SHP77 (cell line): ENCODE data around the gene PJVK.
"Not testable (repeated sequence)": the region's sequence is repeated elsewhere in the genome, so short reads cannot be mapped to it uniquely, and the experiment has no call there.

Source experiments
- DNase-seq, 2 experiments: peaks; one replicate each; lab custom pipeline; 2025; lab: John Stamatoyannopoulos, UW

PJVK gene

DNA sequence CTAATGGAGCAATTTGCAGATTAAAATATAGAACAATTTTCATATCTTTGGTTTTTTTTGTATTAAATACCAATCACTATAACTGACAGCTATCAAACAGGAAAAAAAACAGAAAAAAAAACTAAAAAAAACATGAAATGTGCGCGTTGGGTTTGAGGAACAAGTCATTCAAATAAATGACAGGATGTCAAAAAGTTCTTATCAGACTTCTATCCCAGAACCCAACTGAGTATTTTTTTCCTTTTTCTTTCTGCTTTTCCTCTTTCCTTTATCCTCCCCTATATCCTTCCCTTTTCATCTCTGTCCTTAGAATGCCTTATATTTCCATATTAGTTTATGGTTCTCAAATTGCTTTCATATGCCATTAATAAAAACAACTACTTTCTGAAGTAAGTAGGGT, 14.5 kb upstream of the PJVK start:
- DNase-seq: no peak

DNA sequence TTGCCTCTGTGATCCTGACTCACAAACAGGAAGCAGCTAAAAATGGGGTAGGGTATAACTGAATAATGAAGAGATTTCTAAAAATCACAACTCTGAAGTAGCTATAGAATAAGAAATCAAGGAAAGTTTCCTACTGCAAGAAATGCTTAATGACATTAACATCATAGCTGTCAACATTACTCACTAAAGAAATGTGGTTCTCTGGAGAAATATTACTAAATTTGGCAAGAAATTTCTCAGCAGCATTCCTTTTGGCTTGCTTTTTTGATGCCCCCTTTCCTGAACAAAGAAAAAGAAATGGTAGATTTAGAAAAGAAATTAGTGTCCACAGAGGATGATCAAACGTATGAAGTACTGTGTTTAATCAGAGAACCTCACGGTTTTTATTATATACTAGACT, 9.8 kb upstream of the PJVK start:
- no peak for DNase-seq

DNA sequence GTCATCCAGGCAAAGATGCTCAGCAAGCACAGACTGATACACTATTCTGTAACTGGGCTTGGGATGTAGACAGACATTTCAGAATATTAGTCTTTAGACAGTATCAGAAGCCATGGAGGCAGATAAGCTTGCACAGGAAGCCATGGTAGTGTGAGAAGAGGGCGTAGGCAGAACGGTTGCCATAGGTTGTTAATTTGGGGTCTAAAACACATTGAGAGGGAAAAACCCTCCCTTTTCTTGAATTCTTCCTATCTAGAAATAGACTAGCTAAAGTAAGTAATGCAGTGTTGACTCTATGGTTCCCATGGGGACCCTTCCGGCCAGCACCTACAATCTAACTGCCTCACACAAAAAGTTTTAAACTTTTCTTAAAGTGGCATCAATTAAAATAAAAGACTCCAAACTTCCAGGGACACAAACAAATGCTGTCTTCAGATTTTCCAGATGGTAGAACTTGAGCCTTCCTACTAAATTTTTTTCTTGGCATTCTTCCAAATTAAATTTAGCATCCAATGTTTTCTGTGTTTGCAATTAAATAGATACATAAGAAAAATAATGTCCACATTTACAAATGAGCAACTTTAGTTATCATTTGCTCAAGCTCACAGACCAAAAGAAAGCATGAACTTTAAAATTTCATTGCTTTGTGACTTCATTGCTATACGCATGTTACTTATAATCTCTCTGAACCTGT, 2.1 kb upstream of the PJVK start:
- DNase-seq: no peak

DNA sequence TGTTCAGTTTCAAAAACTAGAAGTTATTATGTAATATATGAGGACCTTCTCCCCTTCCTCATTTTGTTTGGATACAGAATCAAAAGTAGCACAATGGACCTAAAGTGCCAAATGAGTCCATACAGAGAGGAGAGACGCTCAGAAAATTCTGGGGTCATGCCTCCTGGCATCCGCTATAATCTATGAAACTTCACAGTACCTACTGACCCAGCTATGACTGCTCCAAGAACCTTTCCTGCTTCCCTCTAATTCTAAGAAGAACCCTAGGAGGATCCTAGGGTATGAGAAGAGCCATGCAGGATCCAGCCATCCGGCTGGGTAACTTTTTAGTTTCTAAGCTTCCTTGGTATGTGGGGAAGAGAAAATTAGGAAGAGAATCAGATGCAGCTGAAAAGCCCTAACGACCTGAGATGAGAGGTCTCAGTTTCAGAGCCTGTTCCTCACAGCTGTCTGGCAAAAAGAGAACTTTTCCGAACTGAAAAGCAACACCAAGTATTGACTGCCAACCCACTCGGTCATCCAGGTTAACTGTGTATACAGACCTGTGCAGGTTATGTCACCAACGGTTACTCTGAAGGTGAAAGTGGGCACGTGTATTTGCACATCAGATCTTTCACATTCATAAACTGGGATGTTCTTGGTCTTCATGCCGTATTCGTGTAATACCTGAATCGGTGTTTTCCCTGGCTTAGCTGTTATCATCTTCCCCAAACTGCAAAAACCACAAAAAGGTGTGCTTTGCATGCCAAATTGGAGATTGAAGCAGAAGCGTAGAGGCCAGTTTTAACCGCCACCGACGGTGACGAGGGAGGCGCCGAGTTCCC, 1.3 kb upstream of the PJVK start:
- DNase-seq: no peak

DNA sequence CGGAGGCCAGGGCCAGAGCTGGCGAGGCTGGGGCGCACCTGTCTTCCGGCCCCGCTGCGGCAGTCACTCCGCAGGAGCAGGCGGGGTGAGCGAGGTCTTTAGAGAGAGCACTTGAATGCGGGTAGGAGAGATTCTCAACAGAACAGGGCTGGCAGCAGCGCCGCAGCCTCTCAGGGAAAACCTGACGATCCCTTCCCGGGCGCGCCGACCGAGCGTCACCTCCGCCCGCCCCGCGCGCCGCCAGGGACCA, 729 bp upstream of the PJVK start:
- peak in 1 of 2 experiments; percentile 63 for DNase-seq

DNA sequence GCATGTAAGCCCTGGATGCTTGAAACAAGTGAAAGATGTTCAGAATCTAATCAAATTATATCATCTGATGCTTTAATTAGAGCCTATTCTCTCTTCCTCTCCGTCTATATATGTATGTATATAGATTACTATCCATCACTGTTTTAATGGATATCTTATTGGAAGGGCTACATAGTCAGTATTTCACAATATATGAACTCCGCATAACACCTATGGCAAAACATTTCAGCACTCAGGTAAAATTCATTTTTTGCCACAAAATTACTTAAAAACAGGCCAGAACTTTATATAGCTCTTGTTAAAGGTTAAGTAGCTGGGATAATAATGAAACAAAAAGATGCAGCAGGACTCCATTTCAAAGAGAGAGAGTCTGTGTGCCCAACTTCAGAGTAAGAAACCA, 1.2 kb downstream of the PJVK start:
- DNase-seq: no peak

DNA sequence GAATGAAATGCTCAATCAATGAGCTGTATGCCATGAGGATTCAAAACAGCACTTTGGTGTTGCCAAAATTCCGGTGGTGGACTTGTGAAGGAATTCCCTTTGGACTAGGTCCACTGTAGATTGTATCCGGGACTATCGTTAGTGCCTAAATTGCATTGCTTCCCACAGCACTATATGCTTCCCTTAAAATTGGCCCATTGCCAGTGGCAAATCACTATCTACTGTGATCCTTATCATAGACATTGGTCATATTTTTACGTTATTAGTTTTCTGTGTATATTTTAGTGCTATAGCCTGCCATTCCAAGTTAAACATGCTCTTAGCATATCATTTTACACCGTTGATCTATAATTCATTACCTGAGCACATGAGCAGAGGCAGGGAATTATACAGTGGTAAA, 1.7 kb downstream of the PJVK start:
- DNase-seq: no peak

DNA sequence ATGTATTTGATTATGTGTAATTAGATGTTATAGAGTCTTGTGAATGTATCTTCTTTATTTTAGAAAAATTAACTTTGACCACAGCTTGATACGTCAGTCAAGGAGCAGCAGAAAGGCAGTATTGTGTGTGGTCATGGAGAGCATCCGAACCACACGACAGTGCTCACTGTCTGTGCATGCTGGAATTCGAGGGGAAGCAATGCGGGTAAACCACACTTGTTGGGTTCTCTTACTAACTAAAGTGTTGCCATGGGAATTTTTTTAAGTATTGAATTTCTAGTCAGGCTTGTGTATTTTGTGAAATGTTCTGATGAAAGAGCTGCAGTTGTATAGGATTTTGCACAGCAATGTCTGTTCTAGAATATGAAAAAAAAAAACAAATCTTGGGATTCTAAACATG, 4.8 kb downstream of the PJVK start:
- DNase-seq: no peak

DNA sequence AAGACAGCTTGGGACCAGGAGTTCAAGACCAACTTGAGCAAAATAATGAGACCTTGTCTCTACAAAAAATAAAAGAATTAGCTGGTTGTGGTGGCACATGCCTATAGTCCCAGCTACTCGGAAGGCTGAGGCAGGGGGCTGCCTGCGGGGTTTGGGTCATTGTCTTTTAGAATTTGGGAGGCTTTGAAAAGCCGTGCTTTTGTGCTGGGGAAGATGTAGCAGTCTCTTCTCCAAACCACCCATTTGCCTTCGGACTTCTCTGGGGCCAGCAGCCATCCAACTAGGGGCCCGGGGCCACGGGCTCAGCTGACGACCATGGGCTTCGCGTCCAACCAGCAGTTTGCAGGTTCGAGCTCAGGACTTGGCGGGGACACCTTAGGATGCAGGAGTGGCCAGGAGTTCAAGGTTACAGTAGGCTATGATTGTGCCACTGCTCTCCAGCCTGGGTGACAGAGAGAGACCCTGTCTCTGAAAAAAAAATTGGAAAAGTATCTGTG, 6.3 kb downstream of the PJVK start:
- DNase-seq: no peak

DNA sequence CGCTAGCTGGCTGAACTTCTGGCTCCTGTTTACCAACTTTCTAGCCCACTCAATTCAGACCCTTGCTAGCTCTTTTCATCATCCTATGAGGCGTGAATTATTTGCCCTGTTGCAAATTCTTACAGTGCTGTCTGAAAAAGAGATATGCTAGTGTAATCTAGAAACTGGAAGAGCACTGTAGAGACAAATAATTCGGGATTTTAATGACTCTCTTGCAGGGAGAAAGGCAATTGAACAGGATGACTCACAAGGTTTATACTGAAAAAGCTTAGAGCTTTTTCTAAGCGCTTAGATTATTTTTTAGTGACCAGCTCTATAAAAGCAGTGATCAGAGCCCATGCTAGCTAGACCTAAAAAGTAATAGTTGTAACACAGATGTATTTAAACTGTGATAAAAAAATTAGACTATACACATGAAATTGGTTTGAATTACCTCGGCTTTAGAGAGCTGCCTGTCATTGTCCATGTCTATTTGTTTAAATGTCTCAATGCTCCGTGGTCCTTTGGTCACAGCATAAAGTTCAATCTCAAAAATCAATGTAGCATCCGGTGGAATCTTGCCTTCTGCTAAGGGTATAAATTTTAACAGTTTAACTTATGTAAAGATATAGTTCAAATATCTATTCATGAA, 18.2 kb downstream of the PJVK start:
- no peak for DNase-seq

DNA sequence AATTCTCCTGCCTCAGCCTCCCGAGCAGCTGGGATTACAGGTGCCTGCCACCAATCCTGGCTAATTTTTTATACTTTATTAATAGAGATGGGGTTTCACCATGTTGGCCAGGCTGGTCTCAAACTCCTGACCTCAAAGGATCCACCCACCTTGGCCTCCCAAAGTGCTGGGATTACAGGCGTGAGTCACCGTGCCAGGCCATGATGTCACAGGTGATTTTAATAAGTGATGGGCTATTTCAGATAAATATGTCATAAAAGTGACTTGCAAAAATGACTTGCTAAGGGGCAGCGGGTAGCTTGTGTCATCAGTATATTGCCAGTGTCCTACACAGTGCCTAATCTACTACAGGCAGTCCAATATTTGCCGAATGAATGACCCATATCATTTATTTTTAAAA, 20.1 kb downstream of the PJVK start:
- not testable (repeated sequence) for DNase-seq

DNA sequence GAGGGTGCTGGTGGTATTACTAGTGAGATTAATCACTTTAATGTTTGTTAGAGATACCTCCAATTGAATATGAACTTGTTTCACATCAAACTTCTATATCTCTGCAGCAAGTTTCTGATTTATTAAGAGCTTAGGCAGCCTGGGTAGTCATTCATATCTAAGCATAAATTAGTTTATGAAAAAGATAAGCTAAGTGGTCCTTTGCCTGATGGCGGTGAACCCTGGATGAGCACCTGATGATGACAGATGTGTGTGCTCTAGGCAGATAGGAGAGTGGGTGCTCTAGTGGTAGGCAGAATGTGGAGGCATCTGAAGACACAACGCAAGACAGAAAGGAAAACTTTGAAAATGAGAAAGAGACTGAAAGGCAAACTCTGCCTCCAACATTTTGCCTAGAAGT, 22.2 kb downstream of the PJVK start:
- no peak for DNase-seq

DNA sequence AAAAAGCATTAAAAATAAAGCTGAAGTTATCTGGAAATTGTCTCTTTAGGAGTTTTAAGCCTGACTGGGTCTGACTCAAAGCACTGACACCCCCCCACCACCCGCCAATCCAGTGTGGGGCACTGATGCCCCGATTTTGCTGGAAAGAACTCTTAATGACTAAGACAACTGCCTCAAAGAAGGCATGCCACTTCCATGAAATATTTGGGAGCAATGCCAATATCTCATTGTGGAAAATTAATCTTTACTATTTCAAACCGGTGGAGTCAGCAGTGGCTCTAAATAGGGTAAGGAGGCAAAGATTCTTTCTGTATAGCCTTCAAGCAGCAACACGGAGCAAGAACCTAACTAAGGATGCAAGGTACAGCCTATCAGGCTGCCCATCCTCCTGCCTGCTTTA, 22.8 kb downstream of the PJVK start:
- no peak for DNase-seq

DNA sequence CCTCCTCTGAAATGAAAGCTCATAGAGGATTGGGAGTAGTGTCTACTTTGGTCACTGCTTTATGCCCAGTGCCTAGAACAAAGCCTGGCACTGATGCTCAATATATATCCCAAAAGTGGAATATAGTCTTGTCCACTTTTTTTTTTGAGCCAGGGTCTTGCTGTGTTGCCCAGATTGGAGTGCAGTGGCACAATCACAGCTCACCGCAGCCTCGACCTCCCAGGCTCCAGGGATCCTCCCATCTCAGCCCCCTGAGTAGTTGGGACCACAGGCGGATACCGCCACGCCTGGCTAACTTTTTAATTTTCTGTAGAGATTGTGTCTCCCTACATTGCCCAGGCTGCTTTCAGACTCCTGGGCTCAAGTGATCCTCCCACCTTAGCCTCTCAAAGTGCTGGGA, 23.4 kb downstream of the PJVK start:
- no peak for DNase-seq

DNA sequence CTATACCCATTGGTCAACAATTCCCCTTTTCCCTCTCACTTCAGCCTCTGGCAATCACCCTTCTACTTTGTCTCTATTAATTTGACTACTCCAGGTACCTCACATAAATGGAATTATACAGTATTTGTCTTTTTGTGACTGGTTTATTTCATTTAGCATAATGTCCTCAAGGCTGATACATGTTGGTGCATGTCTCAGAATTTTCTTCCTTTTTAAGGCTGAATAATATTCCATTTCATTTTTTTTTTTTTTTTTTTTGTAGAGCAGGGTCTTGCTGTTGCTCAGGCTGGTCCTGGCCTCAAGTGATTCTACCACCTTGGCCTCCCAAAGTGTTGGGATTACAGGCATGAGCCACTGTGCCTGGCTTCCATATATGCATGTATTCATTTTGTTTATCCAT, 25.3 kb downstream of the PJVK start:
- no peak for DNase-seq

DNA sequence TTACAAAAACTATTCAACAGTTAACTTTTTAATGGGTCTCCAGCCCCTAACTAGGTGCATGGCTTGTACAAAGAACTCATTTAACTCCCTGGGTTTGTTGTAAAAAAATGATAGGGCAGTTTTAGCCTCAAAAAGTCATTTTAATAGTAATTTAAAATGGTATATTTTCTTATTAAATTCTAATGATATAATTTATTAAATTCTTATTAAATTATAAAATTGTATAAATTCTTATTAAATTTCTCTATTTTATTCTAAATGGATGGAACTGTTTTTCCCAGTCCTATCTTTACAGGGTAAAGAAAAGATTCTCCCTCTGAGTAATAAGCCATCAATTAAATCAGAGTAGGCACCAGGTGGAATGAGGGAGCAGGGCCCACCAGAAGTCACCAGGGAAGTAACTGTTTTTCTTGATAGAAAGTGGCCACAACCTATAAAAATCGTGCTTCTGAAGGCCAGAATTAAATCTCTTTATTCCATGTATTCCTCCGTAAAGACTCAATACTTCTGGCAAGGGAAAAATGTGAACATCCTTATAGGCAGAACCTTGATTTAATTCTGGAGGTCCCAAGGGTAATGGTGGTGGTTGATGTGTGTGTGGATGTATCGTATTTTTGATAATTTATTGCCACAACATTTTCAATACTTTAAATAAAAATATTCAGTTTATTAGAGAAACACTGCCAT, 26.4 kb downstream of the PJVK start:
- no peak for DNase-seq

DNA sequence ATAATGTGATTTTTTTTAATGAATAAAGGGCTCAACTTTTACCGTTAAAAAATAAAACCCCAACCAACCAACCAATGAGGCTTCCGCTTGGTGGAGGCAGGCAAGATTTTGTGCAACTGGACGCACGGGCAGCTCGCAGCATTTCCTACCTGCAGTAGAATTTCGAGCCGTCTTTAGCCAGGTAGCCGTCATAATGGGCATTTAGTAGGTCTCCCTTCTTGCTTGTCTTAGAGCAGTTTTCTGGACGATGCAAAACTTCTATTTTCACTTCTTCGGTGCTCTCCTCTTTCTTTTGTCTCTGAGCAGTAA, 26.9 kb downstream of the PJVK start:
- peak in 1 of 2 experiments; percentile 1 for DNase-seq

DNA sequence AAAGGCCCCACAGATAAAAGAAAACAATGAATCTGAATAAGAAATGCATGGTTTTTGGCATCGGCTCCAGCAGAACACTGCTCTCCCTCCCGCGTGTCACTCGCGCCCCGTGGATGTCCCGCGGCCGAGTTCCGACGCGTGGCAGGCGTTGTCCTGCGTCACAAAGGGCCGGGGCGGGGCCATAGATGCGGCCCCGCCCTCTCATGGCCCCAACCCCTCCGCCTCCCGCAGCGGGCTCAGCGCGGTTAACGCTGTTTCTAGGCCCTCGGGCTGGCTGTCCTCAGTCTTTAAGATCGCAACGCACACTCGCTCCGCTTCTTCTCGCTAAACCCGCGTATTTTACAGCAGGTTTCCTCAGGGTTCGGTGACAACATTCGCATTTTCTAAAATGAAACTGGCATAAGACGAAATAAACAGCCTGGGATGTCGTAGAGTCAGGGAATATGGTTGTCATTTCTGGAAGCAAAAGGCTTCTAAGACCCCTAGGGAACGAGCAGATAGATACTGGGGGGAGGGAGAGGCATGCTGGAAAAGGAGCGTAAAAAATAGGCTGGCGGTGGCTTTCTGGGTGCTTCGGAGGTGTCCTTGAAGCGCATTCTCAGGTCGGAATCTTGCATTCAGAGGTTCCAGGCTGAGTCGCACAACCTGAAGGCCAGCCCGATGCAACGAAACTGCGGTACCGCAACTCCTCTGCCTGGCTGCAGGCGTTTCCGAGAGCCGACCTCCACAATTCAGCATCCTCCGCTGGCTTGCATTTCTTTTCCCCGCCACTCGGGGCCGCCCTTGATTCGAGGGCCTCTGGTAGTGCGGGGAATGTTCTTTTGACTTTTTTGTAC, 27.5 kb downstream of the PJVK start, which contains the start of gene FKBP7:
TSS of gene FKBP7 (minus strand) at position 162 of the 836 bp plus-strand sequence. CDS start at position 61, 101 bp downstream.
- DNase-seq: peak; percentile 48 to 49

DNA sequence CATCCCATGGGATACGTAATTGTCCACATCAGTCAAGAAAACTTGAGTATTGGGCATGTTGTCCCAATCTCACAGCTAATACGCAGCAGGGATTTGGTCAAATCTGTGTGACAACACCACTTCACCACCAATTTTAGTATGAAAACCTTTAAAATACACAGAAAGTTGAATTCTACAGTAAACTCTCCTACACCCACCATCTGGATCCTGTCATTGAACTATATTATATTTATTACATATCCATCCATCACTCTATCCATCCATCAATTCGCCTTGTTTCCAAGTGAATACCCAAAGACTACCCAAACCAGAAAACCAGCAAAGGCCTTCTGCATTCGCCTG, 28.1 kb downstream of the PJVK start:
- DNase-seq: no peak

DNA sequence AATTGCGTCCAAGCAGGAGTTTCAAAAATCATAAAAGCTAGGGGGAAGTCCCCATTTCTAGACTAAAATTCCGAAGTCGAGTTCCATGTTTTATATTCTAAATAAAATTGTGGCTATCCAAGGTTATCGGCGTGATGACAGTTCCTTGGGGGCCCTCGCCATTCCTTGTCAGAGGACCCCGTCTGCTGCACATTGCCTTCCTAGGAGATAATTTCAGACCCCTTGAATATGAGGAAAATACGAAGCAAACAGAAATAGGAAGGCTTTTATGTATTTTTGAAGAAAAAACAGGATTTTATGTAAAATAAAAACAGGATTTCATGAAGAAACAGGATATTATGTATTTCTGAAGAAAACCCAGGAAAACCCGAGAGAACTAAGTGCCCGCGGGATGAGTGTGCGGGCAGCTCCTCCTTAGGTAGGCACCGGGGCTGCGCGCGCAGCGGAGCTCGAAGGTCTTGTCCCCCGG, 28.6 kb downstream of the PJVK start:
- no peak for DNase-seq

DNA sequence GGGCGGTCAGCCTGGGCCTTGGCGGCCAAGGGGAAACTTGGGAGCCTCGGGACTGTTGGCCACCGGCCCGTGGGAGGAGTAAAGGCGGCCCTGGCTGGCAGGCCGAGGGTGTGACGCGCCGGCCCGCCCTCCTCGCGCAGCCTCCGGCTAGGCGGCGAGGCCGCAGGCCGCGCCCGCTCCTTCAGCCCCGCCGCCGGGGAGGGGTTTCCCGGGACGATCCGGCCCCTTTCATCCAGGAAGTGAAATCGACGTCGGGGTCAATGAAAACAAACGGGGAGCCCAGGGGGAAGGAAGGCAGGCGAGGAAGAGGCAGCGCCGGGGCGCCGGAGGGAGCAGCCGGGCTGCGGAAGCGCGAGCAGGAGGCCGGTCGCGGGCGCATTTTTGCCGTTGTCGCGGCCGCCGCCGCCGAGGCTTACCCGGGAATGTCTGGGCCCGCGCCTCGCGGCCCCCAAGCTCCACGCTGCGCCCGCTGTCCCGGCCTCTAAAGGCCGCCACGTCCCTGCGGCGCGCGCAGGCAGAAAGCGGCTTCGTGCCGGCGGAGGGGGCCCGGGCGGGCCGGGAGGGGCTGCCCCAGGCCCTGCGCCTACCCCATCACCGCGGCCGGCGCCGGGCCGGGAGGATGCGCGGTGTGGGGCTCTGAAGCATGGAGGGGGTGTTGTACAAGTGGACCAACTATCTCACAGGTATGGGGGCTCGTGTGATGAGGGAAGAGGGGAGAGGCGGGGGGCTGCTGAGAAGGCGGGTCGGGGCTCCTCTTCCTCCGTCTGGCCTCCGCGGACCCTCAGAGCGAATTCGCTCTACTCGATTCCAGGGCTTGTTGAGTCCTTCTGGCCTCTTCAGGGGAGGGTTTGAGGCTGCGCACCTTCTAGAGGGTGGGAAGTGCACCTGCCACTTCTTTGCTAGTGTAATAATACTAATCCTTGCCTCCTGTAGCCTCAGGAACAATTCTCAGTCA, 29.3 kb downstream of the PJVK start, which contains the start of gene PLEKHA3:
TSS of gene PLEKHA3 (plus strand) at position 231 of the 955 bp plus-strand sequence. CDS start at position 644, 413 bp downstream.
- peak; percentile 75 to 92 for DNase-seq
